Calu3 (cell line): ENCODE measurements around the gene MINDY4. TPM values are rescaled to one million over a fixed set of nuclear protein-coding genes. Genes with fewer than 3 reads are reported as not detected.
"Not testable (repeated sequence)": the region's sequence is repeated elsewhere in the genome, so short reads cannot be mapped to it uniquely, and the experiment has no call there.

Experiments
- BruUV-seq: library from RNA; stranded (reverse); fragments of 400-500 nt; replicated peaks from 2 replicates; lab custom pipeline; 2021; lab: Mats Ljungman, UMichigan
- CTCF ChIA-PET: fragments of 300-600 bp; sonication (Branson Sonifier 250); formaldehyde crosslinking; loops from one replicate; lab custom pipeline; 2022; ENCODE audit warnings: antibody characterized with exemption; lab: Charles Lee
- DNase-seq: peaks from one replicate; pipeline ENCODE4 v3.0.0; 2022
- H3K27ac Mint-ChIP-seq: one replicate; pipeline ENCODE4 v1.8.0; 2022; ENCODE audit warnings: mixed read lengths; ENCODE audit not compliant: unreplicated experiment
- H3K27me3 Mint-ChIP-seq: one replicate; pipeline ENCODE4 v1.8.0; 2022; ENCODE audit warnings: mixed read lengths; ENCODE audit not compliant: unreplicated experiment
- H3K36me3 Mint-ChIP-seq: one replicate; pipeline ENCODE4 v1.8.0; 2022; ENCODE audit warnings: mild to moderate bottlenecking, moderate library complexity, mixed read lengths; ENCODE audit not compliant: insufficient read depth, unreplicated experiment
- H3K4me1 Mint-ChIP-seq: one replicate; pipeline ENCODE4 v1.8.0; 2022; ENCODE audit warnings: mild to moderate bottlenecking, low read depth, mixed read lengths; ENCODE audit not compliant: unreplicated experiment
- H3K4me3 Mint-ChIP-seq: one replicate; pipeline ENCODE4 v1.8.0; 2022; ENCODE audit warnings: mild to moderate bottlenecking, low read depth, moderate library complexity, mixed read lengths; ENCODE audit not compliant: unreplicated experiment
- H3K9me3 Mint-ChIP-seq: one replicate; pipeline ENCODE4 v1.8.0; 2022; ENCODE audit warnings: low read depth, mixed read lengths; ENCODE audit not compliant: unreplicated experiment
- CTCF ChIP-seq: fragments of 200-600 bp; IDR thresholded peaks from one replicate; pipeline ENCODE4 v1.8.0; 2022; ENCODE audit warnings: antibody characterized with exemption; ENCODE audit not compliant: unreplicated experiment
- intact Hi-C: fragments of 100-400 bp; cut with micrococcal nuclease; formaldehyde crosslinking; loops from one replicate; pipeline ENCODE4 v1.10.0; 2022; ENCODE audit not compliant: unreplicated experiment
- total RNA-seq: library from RNA; stranded (reverse); gene quantifications from 2 replicates; pipeline ENCODE4 v1.2.3, GENCODE V29; 2022

Gene MINDY4
- total RNA-seq, 1 experiment from 2014 or later: 12.4 TPM

- TF ChIP-seq CTCF: no peak
- BruUV-seq: no TSS peak
- peaks cover 4% of the 10 kb centered on the region for H3K9me3 Mint-ChIP-seq
- H3K4me1 Mint-ChIP-seq: peaks cover 23% of the 10 kb centered on the region
- no peak for DNase-seq
- intact Hi-C loops: no loop called here
- no peak overlapping the region for H3K4me3 Mint-ChIP-seq
- H3K27ac Mint-ChIP-seq: no peak overlapping the region
- no peaks in the 10 kb centered on the region for H3K36me3 Mint-ChIP-seq
- no peaks in the 10 kb centered on the region for H3K27me3 Mint-ChIP-seq
- CTCF ChIA-PET: interaction anchor here (0.5 to 0.7 kb wide), 2 partner anchors 180 to 185 kb away, joined by 3 read pairs; no protein-coding TSS in a partner anchor
Observed at GRCh38 chr7:30805081-30805691, 34.0 kb downstream of the MINDY4 start.

- CTCF ChIA-PET: interaction anchor here (0.5 kb wide), 1 partner anchor 184 kb away, joined by 3 read pairs; no protein-coding TSS in a partner anchor
- no peak for TF ChIP-seq CTCF
- Mint-ChIP-seq H3K4me1 (peaks cover 17% of the 10 kb centered on the region), H3K36me3 (no peaks in the 10 kb centered on the region), H3K27ac (no peak overlapping the region), H3K4me3 (no peak overlapping the region), H3K9me3 (peaks cover 4% of the 10 kb centered on the region), H3K27me3 (no peaks in the 10 kb centered on the region)
- intact Hi-C loops: no loop called here
- BruUV-seq: no TSS peak
- no peak for DNase-seq
Observed at GRCh38 chr7:30805931-30806330, 34.7 kb downstream of the MINDY4 start.

GRCh38 chr7:30807477-30807876, 36.3 kb downstream of the MINDY4 start:
- H3K4me3 Mint-ChIP-seq, H3K9me3 Mint-ChIP-seq, DNase-seq, H3K27ac Mint-ChIP-seq, H3K27me3 Mint-ChIP-seq, H3K36me3 Mint-ChIP-seq, BruUV-seq, intact Hi-C loops: not testable (repeated sequence)
- peaks cover 17% of the 10 kb centered on the region for H3K4me1 Mint-ChIP-seq
- CTCF ChIA-PET: interaction anchor here (0.7 kb wide), 2 partner anchors 12 to 131 kb away, joined by 3 read pairs; no protein-coding TSS in a partner anchor

- intact Hi-C loops, BruUV-seq: not testable (repeated sequence)
Observed at GRCh38 chr7:30807941-30808340, 36.7 kb downstream of the MINDY4 start.

GRCh38 chr7:30810986-30811385, 39.8 kb downstream of the MINDY4 start:
- Mint-ChIP-seq H3K4me1 (peaks cover 8% of the 10 kb centered on the region), H3K4me3 (no peak overlapping the region), H3K36me3 (no peaks in the 10 kb centered on the region), H3K27ac (no peak overlapping the region), H3K27me3 (no peaks in the 10 kb centered on the region), H3K9me3 (no peaks in the 10 kb centered on the region)
- CTCF ChIA-PET: interaction anchor here (1.3 kb wide), 1 partner anchor 11 kb away, joined by 3 read pairs; no protein-coding TSS in a partner anchor
- BruUV-seq: no TSS peak
- no peak for DNase-seq
- TF ChIP-seq CTCF: no peak
- intact Hi-C loops: no loop called here

More at GRCh38 chr7:30807941-30808340, 36.7 kb downstream of the MINDY4 start:
- CTCF ChIA-PET, H3K9me3 Mint-ChIP-seq, DNase-seq, H3K36me3 Mint-ChIP-seq, H3K4me3 Mint-ChIP-seq, H3K27me3 Mint-ChIP-seq, H3K27ac Mint-ChIP-seq: not testable (repeated sequence)
- H3K4me1 Mint-ChIP-seq: peaks cover 17% of the 10 kb centered on the region
